ENCODE data around the gene EFCAB5. TPM values are rescaled to one million over a fixed set of nuclear protein-coding genes. Genes with fewer than 3 reads are reported as not detected.

EFCAB5 gene
- total and polyA plus RNA-seq, 2 of the 13 experiments (the other 11 are each of a cell fraction or from before 2014, with no cell fraction given) = 0.15 TPM; not detected in 1

DNA sequence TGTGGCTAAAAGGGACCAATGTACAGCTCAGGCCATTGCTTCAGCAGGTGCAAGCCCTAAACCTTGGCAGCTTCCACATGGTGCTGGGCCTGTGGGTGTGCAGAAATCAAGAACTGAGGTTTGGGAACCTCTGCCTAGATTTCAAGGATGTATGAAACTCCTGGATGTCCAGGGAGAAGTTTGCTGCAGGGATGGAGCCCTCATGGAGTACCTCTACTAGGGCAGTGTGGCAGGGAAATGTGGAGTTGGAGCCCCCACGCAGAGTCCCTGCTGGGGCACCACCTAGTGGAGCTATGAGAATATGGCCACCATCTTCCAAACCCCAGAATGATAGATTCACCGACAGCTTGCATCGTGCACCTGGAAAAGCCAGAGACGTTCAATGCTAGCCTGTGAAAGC is 13.0 kb downstream of the EFCAB5 start:
- H4K20me1 ChIP-seq (ENCODE audit: insufficient read depth, low read length) = no peaks in the 10 kb centered on the region
- POLR2A ChIA-PET = no interaction called here
- no peaks in the 10 kb centered on the region for H3K36me3 ChIP-seq (replicated peaks in 1 of 2; ENCODE audit: control insufficient read depth in 1 of 2, insufficient read depth in 2 of 2, low read length in 2 of 2)
- no peak for DNase-seq (ENCODE audit: low spot score)
- ATAC-seq = no peak
- TF ChIP-seq DPF2 (CRISPR knock-in tag; IDR thresholded peaks at IDR 0.05; ENCODE audit: borderline replicate concordance, low read depth) (no peak), RBFOX2 (IDR thresholded peaks at IDR 0.05; ENCODE audit: low read depth, low read length) (no peak), U2AF1 (optimal IDR thresholded peaks at IDR 0.05; ENCODE audit: low read depth, low read length) (no peak), NFYC (CRISPR knock-in tag; IDR thresholded peaks at IDR 0.05) (no peak), GTF2F1 (IDR thresholded peaks at IDR 0.05; ENCODE audit: low read length) (no peak), ZNF891 (CRISPR knock-in tag; IDR thresholded peaks at IDR 0.05) (no peak), SRSF9 (IDR thresholded peaks at IDR 0.05; ENCODE audit: borderline replicate concordance, insufficient read depth, low read depth, low read length, poor library complexity, severe bottlenecking) (no peak), ZNF556 (CRISPR knock-in tag; IDR thresholded peaks at IDR 0.05; ENCODE audit: borderline replicate concordance) (no peak), ZSCAN29 (CRISPR knock-in tag; conservative IDR thresholded peaks at IDR 0.05) (no peak), ZSCAN21 (CRISPR knock-in tag; IDR thresholded peaks at IDR 0.05; ENCODE audit: borderline replicate concordance) (no peak), ZNF644 (CRISPR knock-in tag; IDR thresholded peaks at IDR 0.05; ENCODE audit: low read depth) (no peak), RAD21 (CRISPR knock-in tag; IDR thresholded peaks at IDR 0.05) (no peak), ZBTB1 (CRISPR knock-in tag; IDR thresholded peaks at IDR 0.05; ENCODE audit: borderline replicate concordance) (no peak), ZNF251 (CRISPR knock-in tag; IDR thresholded peaks at IDR 0.05) (no peak), JDP2 (CRISPR knock-in tag; IDR thresholded peaks at IDR 0.05; ENCODE audit: borderline replicate concordance) (no peak)
- H3K79me2 ChIP-seq (ENCODE audit: insufficient read depth, low read length) = no peaks in the 10 kb centered on the region
- no peak overlapping the region for H3K27ac ChIP-seq (ENCODE audit: extremely low read length, insufficient read depth, low read length)
- no peak overlapping the region for H3K4me3 ChIP-seq (replicated peaks in 1 of 3; ENCODE audit: insufficient read depth in 1 of 3, low read depth in 2 of 3, low read length in 3 of 3)
- WGBS (ENCODE audit: low lambda C conversion rate) = 67% methylated on average over 1 of the region's 4 CpGs
- in situ Hi-C loops (cut with HindIII; ENCODE audit: extremely low pct_ligation_motif_present, low pct_unique_long_range_greater_than_20kb) = no loop called here
- BruUV-seq (replicated peaks) = no TSS peak
- H3K4me2 ChIP-seq (ENCODE audit: low read depth, low read length) = no peak overlapping the region
- CTCF ChIA-PET (ENCODE audit: low intra/inter-chr PET ratio, low total read pairs) = no interaction called here
- H2AFZ ChIP-seq (ENCODE audit: low read length) = no peak overlapping the region
- no peak overlapping the region for H3K9ac ChIP-seq (ENCODE audit: insufficient read depth, low read depth, low read length)
- no peaks in the 10 kb centered on the region; a peak in 1 of 5 replicates for H3K27me3 ChIP-seq (ENCODE audit: control insufficient read depth in 1 of 2, insufficient read depth in 2 of 2, low read length in 2 of 2)
- FAIRE-seq = no peak
- H3K4me1 ChIP-seq (ENCODE audit: insufficient read depth, low read length) = no peaks in the 10 kb centered on the region
- H3K9me3 ChIP-seq (ENCODE audit: low read length) = peaks cover 8% of the 10 kb centered on the region
- intact Hi-C loops (cut with micrococcal nuclease; ENCODE audit: unreplicated experiment) = no loop called here
